Measurements from ENCODE around the gene COTL1.
"Not testable (repeated sequence)": the region's sequence is repeated elsewhere in the genome, so short reads cannot be mapped to it uniquely, and the experiment has no call there.

Gene COTL1

GRCh38 chr16:84569382-84569987 is 48.4 kb downstream of the COTL1 start:
- DNase-seq (ENCODE audit: low spot score) = no peak

- DNase-seq (ENCODE audit: low spot score) = no peak
Measured at GRCh38 chr16:84568066-84568465, 49.8 kb downstream of the COTL1 start.

- DNase-seq (ENCODE audit: low spot score) = no peak
Measured at GRCh38 chr16:84567286-84567962, 50.5 kb downstream of the COTL1 start.

DNA sequence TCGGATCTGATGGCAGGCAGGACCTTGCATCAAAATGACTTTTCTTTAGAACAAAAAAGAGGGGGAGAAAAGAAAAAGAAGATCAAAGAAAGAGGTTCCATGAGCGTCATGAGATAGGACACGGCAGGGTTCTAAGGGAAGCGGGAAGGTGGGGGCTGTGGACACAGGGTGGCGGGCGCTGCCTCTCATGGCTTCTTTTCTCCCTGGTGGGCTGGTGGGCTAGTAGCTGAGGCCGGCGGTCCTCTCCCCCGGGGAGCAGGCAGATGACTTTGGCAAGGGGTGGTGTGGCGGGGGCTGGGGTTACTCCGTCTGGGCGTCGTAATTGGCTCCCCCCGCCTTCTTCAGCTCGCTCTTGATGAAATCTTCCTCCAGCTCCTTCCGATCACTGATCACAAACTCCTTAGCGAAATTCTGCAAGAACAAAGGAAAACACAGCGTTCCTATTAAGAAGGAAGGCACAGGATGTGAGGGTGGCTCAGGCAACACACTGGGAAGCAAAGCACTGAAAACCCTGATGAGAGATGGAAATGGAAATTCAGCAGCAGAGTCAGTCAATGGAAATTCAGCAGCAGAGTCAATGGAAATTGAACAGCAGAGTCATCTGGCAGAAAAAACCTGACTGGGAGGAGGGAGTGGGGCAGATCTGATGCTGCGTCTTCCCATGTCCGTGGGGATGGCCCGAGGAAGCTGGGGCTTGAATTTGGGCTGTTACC is 51.2 kb downstream of the COTL1 start:
- no peak for DNase-seq (ENCODE audit: low spot score)

DNA sequence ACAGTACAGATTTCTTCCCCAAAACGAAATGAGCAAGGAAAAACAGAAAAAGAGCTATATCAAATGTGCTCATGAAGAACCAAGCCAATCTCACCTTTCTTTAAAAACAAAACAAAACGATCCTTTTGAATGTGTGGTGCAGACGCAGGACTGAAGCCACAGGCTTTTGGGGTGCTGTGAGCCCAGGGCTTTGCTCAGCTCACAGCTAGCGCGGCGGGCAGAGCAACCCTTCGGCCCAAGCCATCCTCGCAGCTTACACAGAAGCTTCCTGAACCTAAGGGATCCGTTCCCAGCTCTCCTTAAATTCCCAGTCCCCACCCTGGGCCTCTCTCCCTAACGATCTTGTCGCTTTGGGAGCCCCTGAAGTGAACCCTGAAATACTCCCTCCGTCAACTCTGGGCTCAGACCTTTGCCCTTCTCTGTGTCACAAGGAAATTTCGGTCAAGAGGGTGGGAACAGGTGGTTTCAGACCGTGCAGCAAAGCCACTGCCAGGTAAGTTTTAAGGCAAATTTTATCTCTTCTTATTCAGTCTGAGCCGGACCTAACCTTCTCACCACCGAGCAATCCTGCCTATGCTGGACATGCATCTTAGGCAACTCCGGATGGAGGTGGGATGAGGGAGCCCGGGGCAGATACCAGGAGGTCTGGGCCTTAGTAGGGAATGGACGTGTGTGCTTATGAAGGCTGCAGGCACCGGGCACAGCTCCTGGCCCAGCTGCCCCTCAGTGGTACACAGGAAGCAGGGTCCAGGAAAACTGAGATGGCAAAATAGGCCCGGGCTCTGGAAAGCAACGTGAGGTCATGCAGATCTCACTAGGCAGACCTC is 52.0 kb downstream of the COTL1 start:
- DNase-seq (ENCODE audit: low spot score) = no peak

DNA sequence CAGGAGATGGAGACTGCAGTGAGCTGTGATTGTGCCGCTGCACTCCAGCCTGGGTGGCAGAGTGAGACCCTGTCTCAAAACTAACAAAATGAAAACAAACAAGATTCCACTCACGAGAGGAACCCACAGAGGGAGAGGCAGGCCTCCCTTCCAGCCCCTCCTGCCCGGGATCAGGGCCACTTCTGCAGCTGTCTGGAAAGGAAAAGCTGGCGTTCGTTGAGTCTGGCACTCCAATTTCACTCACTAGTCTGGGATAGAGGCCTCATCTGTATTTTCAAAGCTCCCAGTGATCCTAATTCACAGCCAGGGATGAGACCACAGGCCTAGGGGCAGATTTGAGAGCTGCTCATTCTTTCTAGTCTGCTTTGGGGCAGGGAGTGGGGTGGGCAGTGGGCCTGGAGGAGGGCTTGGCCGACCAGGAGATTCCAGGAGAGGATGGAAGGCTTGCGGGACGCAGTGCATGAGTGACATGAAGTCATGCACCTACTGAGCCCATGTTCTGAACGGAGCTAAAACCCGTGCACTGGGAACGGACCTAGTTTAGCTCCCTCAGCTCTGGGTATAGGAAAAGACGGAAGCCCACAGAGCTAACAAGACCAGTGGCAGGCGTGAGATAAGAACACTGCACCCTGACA is 54.0 kb downstream of the COTL1 start:
- no peak for DNase-seq (ENCODE audit: low spot score)

DNA sequence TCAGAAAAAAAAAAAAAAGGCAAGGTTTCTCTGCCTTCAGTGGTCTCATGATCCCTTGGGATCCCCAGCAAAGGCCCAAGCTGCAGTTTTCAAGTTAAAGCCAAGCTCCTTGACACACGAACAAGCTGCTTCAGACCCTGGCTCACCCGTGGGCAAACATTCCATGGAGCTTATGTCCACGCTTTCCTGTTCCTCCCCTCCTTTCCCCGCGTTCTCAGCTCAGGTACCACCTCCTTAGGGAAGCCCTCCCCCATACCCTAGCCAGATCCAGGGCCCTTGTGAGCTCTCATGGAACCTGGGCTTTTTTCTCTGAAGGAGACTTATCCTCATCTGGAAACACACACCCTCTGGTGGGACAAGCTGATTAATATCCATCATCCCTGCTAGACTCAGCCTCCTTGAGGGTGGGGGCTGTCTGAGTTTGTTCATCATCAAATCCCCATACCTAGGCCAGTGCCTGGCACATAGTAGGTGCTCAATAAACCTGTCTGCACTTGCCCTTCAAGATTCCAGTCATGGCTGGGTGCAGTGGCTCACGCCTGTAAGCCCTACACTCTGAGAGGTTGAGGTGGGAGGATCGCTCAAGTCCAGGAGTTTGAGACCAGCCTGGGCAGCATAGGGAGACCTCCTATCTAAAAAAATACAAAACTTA is 54.7 kb downstream of the COTL1 start:
- DNase-seq (ENCODE audit: low spot score) = no peak

GRCh38 chr16:84562174-84562815 is 55.6 kb downstream of the COTL1 start:
- no peak for DNase-seq (ENCODE audit: low spot score)

GRCh38 chr16:84561291-84561690 is 56.6 kb downstream of the COTL1 start:
- DNase-seq (ENCODE audit: low spot score) = no peak

GRCh38 chr16:84560269-84560668 is 57.6 kb downstream of the COTL1 start:
- no peak for DNase-seq (ENCODE audit: low spot score)

DNA sequence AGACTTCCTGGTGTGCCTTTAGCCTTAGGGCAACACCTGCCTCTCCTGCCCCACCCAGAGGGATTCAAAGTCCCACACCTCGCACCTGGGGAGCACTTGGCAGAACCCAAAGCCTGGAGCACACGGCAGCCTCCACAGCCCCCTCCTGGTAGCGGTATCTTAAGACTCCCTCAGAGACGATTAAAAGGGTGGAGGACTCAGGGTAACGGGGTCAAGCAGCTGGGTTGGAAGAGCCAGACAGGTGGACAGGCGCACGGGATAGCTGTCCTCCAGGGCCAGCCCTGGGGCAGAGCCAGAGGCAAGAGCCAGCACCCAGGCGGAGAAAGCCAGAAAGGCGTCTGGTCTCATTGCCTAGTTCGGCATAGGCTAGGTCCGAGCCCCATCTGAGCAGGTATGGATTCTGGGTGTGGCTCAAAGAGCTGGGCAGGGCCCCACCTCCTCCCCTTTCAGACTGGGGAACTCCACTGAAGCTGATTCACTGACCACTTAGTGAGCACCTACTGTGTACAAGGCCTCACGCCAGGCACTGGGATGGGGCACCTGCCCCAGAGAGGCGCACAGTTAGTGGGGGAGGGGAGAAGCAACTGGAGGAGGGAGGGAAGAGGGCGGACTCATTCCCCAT is 58.5 kb downstream of the COTL1 start:
- no peak for DNase-seq (ENCODE audit: low spot score)

DNA sequence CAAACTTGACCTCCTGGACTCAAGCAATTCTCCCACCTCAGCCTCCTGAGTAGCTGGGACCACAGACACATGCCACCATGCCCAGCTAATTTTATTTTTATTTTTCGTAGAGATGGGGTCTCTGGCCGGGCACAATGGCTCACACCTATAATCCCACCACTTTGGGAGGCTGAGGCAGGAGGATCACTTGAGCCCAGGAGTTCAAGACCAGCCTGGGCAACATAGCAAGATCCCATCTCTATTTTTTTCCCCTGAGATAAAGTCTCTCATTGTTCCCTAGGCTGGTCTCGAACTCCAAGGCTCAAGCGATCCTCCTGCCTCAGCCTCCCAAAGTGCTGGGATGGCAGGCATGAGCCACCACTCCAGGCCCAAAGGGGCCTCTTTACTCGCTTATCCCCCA is 59.0 kb downstream of the COTL1 start:
- DNase-seq (ENCODE audit: low spot score) = not testable (repeated sequence)

GRCh38 chr16:84557504-84557903 is 60.4 kb downstream of the COTL1 start:
- no peak for DNase-seq (ENCODE audit: low spot score)

- no peak for DNase-seq (ENCODE audit: low spot score)
Measured at GRCh38 chr16:84557059-84557458, 60.8 kb downstream of the COTL1 start.

DNA sequence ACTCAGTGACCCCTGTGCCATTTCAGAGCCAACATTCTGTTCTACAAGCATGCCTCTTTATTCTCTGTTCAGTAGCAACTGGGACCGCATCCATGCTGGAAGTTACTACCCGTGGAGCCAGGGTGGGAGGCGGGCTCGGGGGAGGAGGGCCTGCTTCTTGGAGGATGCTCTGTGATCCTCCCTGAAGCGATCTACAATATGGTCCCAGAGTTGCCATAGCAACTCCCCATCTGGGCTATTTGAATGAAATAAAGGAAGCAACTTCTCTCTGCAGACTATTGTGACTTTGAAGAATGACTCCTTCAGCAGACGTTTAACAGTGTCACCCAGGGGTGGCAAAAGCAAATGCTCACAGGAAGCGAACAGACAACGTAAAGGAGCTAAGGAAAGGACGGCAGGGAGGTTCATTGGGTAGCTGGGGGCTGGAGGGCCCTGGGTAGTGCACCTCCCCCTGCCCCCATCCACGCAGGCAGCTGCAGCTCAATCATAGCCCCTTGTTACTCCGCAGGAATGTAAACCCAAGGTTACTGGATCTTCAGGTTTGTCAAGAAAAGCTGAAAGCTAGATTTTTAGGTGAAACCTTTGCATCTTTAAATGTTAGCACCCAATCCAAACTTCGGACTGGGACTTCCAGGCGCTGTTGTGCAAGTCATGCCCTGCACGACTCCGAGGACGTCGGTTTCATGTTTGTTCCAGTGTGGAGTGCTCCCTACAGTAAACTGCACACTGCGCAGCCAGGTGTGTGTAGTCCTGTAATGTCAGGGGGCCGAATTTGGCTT is 62.3 kb downstream of the COTL1 start:
- no peak for DNase-seq (ENCODE audit: low spot score)

- no peak for DNase-seq (ENCODE audit: low spot score)
Measured at GRCh38 chr16:84554627-84555328, 63.1 kb downstream of the COTL1 start.

DNA sequence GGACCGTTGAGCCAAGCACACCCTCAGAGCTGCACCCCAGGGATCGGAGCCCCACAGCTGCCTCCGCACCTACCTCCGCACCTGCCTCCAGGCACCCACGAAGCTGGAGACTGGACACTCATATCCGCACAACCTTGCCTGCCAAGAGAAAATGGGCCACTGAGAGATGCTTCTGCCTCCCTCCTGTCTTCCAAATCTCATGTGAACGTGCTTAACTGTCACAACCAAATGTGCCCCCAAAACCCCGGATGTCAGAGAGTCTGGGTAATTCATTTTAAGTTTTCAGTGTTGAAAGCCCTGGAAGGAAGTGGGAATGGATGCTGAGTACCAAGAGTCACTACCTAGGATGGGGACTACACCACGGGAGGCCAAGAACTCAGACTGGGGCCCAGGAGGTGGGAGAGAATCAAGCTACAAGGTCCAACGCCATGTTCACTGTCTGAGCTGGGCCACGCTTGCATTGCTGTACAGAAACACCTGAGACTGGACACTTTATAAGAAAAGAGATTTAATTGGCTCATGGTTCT is 63.9 kb downstream of the COTL1 start:
- DNase-seq (ENCODE audit: low spot score) = no peak

GRCh38 chr16:84552135-84552534 is 65.7 kb downstream of the COTL1 start:
- no peak for DNase-seq (ENCODE audit: low spot score)

- DNase-seq (ENCODE audit: low spot score) = no peak
Measured at GRCh38 chr16:84550096-84550495, 67.8 kb downstream of the COTL1 start.

All from HuH-7 (cell line).